ENCODE measurements around the gene PFN2.

DNA sequence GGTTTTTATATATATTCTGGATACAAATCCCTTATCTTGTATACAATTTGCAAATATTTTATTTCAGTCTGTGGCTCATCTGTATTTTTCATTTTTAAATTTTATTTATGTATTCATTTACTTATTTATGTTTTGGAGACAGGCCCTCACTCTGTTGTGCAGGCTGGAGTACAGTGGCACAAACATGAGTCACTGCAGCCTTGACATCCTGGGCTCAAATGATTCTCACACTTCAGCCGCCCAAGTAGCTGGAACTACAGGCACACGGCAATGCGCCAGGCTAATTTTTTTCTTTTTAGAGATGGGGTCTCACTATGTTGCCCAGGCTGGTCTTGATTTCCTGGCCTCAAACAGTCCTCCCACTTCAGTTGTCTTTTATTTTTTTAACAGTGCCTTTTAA, 50.6 kb downstream of the PFN2 start:
- no peak for TF ChIP-seq POLR2A (IDR thresholded peaks at IDR 0.05)
- TF ChIP-seq, protein P1, sequence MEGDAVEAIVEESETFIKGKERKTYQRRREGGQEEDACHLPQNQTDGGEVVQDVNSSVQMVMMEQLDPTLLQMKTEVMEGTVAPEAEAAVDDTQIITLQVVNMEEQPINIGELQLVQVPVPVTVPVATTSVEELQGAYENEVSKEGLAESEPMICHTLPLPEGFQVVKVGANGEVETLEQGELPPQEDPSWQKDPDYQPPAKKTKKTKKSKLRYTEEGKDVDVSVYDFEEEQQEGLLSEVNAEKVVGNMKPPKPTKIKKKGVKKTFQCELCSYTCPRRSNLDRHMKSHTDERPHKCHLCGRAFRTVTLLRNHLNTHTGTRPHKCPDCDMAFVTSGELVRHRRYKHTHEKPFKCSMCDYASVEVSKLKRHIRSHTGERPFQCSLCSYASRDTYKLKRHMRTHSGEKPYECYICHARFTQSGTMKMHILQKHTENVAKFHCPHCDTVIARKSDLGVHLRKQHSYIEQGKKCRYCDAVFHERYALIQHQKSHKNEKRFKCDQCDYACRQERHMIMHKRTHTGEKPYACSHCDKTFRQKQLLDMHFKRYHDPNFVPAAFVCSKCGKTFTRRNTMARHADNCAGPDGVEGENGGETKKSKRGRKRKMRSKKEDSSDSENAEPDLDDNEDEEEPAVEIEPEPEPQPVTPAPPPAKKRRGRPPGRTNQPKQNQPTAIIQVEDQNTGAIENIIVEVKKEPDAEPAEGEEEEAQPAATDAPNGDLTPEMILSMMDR (IDR thresholded peaks at IDR 0.05): no peak
